ENCODE measurements around the gene KRIT1.
"Not testable (repeated sequence)": the region's sequence is repeated elsewhere in the genome, so short reads cannot be mapped to it uniquely, and the experiment has no call there.

The KRIT1 gene

GRCh38 chr7:92245487-92246359 lies at the start of gene KRIT1, which contains the start of gene ANKIB1:
KRIT1 (minus strand) TSS chr7:92245914; CDS start chr7:92242135, 3,779 bp downstream.
ANKIB1 (plus strand) TSS chr7:92245974; CDS start chr7:92294979, 49,005 bp downstream.
- no peak for DNase-seq (ENCODE audit: low read depth)

DNA sequence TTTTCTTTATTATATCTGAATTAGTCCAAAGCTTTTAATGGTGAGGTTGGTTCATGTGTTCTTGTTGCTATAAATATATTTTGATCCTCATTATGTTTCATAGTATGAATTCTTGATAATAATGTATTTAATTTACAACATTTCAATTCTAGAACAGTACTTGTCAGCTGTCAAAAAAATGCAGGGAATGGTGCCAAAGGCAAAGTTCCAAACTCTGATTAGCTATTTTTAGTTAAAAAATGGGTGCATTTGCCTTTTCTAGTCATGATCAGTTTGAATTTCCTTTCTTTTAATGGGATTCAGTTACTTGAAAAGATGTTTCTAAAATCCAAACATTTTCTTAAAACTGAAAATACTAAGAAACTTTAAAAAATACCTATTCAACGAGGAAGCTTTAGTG lies 49.7 kb upstream of the KRIT1 start:
- DNase-seq (ENCODE audit: low read depth): no peak

GRCh38 chr7:92293896-92294590 lies 48.3 kb upstream of the KRIT1 start:
- no peak for DNase-seq (ENCODE audit: low read depth)

DNA sequence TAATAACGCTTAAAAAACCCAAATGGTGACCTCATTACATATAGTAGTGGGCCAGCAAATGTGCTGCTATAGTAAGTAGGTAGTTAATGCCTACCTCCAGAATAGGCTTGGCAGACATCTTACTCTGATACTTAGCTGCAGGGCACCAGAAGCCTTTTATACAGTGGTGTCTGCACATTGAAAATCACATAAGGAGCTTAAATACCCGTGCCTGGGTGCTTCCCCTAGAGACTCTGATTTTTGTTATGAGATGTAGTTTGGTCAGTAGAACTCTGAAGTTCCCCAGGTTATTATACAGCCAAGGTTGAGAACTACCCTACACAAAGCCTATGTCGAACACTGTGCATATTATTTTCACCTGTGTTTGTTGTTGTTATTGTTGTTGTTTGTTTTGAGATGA lies 47.3 kb upstream of the KRIT1 start:
- no peak for DNase-seq (ENCODE audit: low read depth)

DNA sequence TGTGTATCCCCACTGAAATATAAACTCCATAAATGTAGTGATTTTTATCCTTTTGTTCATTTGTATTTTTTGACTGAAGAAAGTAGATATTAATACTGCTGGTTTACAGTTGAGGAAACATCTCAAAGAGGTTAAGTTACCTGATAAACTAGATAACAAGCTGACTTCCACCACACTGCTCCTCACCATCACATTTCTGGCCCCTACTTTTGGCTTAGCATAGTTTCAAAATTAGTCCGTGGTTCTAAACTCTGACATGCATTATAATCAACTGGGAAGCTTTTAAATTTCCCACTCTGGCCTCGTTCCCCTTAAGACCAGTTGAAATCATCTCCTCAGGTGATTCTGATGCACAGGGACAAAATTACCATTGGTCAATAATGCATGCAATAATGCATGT lies 43.6 kb upstream of the KRIT1 start:
- no peak for DNase-seq (ENCODE audit: low read depth)

GRCh38 chr7:92282930-92283329 lies 37.2 kb upstream of the KRIT1 start:
- DNase-seq (ENCODE audit: low read depth): no peak

DNA sequence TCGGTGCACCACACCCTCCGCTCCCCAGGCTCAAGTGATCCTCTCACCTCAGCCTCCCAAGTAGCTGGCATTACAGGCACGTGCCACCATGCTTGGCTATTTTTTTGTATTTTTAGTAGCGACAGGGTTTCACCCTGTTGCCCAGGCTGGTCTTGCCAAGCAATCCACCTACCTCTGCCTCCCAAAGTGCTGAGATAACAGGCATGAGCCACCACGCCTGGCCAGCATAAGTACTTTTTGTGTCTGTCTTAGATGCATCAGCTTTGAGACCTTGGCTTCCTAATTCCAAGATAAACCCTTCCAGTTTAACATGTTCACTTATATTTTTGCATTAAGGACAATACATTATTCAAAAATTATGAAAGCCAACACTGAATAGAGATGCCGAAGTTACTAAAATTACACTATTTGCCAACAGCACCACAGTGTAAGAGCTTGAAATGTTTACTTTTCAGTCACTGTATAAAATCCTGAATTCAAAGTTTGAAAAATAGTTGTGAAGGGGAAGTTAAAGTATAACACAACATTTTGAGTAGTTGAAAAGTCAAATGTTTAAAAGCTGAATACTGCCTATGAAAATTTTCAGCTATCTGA lies 36.6 kb upstream of the KRIT1 start:
- DNase-seq (ENCODE audit: low read depth): no peak

- no peak for DNase-seq (ENCODE audit: low read depth)
These were observed 35.3 kb upstream of the KRIT1 start for GRCh38 chr7:92281031-92281430.

GRCh38 chr7:92279396-92280031 lies 33.8 kb upstream of the KRIT1 start:
- no peak for DNase-seq (ENCODE audit: low read depth)

DNA sequence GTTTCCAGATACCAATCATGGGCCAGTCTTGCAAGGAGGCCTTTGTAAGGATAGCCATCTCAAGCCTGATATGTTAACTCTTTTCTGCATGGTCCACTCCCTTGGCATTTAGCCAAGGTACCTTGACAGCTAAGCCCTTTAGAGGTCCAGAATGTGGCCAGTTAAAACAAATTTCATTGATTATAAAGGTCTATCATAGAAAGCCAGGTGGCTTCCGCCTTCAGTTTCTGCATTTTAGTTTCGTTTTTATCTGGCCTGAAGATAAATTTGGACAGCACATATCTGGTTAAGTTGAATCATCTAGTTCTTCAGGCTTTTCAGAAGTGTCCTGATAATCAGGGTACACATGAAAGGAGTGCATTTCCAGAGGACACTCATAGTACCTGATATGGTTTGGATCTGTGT lies 30.7 kb upstream of the KRIT1 start:
- DNase-seq (ENCODE audit: low read depth): no peak

- DNase-seq (ENCODE audit: low read depth): no peak
These were observed 29.6 kb upstream of the KRIT1 start for GRCh38 chr7:92275327-92275726.

DNA sequence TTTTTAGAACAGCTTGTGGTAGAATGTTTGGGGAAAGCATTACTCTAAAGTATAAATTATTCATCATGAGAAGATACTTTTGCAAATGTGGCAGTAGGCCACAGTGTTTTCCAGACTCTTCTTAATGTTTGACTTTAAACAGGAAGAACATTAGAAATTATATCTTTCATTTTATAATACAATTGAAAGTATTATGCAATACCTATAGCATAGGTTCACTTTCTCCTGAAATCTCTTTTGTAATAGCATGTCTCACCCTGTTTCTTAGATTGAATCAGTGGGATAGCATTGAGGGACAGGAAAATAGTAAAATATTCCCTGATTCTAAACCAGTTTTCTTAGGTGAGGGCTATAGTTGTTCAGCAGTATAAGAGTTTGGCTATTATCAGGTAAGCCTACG lies 23.2 kb upstream of the KRIT1 start:
- no peak for DNase-seq (ENCODE audit: low read depth)

GRCh38 chr7:92266415-92267241 lies 20.9 kb upstream of the KRIT1 start:
- DNase-seq (ENCODE audit: low read depth): no peak

DNA sequence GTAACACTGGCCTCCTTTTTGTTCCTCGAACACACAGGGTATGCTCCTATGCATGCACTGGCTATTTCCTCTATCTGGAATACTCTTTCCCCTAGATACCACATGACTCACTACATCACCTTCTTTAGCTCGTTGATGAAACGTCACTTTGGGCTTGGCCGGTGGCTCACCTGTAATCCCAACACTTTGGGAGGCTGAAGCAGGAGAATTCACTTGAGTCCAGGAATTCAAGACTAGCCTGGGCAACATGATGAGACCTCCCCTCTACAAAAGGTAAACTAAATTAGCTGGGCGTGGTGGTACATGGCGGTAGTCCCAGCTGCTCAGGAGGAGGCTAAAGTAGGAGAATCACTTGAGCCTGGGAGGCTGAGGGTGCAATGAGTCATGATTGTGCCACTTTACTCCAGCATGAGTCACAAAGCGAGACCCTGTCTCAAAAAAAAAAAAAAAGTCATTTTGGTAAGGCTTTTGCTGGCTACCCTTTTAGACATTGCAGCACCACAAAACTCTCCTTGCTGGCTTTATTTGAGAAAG lies 14.6 kb upstream of the KRIT1 start:
- no peak for DNase-seq (ENCODE audit: low read depth)

DNA sequence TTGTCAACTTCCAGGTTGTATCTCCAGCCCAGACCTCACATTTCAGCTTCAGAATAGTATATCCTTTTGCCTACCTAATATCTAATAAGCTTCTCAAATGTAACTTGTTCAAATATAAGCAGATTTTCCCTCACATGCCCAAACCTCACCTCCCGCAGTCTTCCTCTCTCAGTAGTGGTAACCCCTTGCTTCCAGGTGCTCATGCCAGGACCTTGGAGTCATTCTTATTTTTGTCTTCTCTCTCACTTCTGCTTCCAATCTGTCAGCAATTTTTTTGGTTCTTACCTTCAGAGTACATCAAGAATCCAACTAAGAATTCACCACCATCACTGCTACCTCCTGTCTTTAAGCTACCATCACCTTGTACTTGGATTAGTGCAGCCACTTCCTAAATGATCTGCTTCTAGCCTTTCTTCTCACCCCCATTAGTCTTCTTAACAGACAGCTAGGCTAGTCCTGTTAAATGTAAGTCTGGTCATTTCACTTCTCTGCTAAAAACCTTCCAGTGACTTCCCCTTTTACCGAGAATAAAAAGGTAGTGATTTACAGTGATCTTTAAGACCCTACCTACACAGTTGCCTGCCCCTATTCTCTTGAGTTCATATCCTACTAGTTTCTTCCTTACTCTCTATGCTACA lies 14.0 kb upstream of the KRIT1 start:
- DNase-seq (ENCODE audit: low read depth): no peak

DNA sequence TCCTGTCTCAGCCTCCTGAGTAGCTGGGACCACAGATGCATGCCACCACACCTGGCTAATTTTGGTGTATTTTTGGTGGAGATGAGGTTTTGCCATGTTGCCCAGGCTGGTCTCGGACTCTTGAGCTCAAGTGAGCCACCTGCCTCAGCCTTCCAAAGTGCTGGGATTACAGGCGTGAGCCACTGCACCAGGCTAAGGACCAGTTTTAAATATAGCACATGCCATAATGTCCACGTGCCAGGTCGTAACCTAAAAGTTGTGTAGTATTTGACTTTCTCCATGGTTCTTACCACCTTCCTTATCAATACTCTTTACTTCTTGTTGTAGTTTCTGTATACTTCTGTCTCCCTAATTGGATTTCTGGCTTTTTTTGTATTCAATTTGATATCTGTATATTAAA lies 13.3 kb upstream of the KRIT1 start:
- DNase-seq (ENCODE audit: low read depth): no peak

- DNase-seq (ENCODE audit: low read depth): peak; percentile 68
These were observed 9.6 kb upstream of the KRIT1 start for GRCh38 chr7:92255308-92255707.

DNA sequence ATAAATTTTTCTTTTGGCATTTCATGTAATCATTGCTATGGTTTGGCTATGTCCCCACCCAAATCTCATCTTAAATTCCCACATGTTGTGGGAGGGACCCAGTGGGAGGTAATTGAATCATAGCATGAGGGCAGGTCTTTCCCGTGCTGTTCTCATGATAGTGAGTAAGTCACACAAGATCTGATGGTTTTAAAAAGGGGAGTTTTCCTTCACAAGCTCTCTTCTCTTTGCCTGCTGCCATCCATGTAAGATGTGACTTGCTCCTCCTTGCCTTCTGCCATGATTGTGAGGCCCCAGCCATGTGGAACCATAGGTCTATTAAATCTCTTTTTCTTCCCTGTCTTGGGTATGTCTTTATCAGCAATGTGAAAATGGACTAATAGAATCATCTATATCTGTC lies 9.1 kb upstream of the KRIT1 start:
- DNase-seq (ENCODE audit: low read depth): not testable (repeated sequence)

- no peak for DNase-seq (ENCODE audit: low read depth)
These were observed 7.5 kb upstream of the KRIT1 start for GRCh38 chr7:92253251-92253650.

DNA sequence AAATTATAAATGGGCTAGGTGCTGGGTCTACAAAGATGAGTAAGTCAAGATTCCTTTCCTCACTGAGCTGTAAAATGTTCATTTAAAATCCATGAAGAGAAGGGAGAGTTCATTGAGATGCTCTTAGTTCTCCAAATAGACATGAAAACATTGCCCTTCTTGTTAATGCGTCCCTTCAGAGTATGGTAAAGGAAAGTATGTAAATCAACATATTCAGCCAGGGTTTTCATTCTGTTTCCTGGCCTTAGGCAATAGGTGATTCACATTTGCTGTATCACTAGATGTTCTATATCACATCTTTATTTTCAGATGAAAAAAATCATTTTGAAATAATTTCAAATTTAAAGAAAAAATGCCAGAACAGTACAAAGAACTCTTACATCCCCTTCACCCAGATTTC lies 5.5 kb upstream of the KRIT1 start:
- no peak for DNase-seq (ENCODE audit: low read depth)

DNA sequence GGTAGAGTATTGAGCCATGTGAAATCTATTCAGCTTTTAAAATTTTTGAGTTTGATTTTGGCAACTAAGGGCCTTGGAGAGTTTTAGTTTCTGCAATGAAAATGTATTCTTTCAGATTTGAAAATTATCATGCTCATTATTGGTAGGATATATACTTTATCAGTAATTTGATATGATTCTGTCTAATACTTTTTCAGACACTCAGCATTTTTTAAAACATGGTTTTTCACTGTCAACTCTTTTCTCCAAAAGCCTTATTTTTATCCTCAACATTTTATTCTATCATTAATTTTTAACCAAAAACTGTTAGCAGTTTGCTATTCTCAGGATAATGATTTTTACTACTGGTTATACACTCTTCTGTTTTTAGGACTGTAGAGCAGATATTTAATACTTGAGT lies 4.9 kb upstream of the KRIT1 start:
- DNase-seq (ENCODE audit: low read depth): no peak

Measured in non-pigmented ciliary epithelial cell (primary cell).